Measurements from ENCODE around the gene C2CD4D. TPM values are rescaled to one million over a fixed set of nuclear protein-coding genes. Genes with fewer than 3 reads are reported as not detected.

Gene C2CD4D
- total RNA-seq, 1 donor from 2014 or later = 1.3 TPM

DNA sequence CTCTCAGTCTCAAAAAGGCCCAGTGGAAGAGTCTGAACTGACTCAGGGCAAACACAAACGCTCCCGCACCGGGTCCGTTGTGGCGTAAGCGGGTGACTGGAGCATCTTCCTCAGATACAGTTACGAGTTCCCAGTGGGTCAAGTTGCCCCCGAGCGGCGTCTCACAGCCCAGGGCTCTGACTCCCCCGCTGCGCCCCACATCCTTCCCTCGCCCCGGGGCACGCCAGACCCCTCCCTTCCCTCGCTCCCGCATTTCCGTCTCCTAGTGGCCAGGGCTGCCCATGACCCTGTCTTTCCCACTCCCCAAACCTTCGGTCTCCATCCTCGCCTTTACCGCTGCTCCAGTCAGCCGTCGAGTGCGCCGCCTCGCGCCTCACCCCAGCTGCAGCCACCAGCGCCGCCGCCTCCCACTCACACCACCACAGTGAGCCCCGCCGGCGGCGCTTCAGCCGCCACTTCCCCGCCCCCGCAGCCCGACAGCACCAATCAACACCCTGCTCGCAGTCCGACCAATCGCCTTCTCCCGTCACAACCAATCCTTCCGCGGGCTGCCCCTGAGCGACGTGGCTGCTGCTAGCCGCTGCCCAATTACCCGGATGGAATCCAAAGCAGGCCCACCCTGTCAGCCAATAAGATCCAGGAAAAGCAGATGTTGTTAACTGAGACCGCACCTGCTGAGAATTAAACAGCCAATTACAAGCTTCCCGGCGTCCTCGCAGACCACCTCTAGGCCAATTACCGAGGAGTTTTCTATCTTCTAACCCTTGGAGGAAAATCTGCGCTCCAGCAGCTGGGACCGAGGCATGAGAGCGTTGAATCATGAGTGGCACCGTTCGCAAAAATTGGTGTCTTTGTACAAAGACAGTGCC, 49.3 kb downstream of the C2CD4D start, which contains the start of gene TDRKH:
TSS of gene TDRKH (minus strand) at position 430 of the 869 bp plus-strand sequence. CDS start 7,478 bp downstream, outside the sequence.
- TF ChIP-seq, protein P1, sequence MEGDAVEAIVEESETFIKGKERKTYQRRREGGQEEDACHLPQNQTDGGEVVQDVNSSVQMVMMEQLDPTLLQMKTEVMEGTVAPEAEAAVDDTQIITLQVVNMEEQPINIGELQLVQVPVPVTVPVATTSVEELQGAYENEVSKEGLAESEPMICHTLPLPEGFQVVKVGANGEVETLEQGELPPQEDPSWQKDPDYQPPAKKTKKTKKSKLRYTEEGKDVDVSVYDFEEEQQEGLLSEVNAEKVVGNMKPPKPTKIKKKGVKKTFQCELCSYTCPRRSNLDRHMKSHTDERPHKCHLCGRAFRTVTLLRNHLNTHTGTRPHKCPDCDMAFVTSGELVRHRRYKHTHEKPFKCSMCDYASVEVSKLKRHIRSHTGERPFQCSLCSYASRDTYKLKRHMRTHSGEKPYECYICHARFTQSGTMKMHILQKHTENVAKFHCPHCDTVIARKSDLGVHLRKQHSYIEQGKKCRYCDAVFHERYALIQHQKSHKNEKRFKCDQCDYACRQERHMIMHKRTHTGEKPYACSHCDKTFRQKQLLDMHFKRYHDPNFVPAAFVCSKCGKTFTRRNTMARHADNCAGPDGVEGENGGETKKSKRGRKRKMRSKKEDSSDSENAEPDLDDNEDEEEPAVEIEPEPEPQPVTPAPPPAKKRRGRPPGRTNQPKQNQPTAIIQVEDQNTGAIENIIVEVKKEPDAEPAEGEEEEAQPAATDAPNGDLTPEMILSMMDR (IDR thresholded peaks at IDR 0.05; ENCODE audit: unreplicated experiment) = peak; percentile 43
- Mint-ChIP-seq H3K27me3 (no peaks in the 10 kb centered on the region), H3K4me1 (ENCODE audit: low read depth) (peaks cover 7% of the 10 kb centered on the region), H3K36me3 (ENCODE audit: insufficient read depth) (no peaks in the 10 kb centered on the region), H3K4me3 (ENCODE audit: low read depth) (peak within 1 kb of the TSS; percentile 86), H3K27ac (peak within 1 kb of the TSS; percentile 96), H3K9me3 (ENCODE audit: low read depth) (no peaks in the 10 kb centered on the region)
- DNase-seq (ENCODE audit: low spot score, unreplicated experiment) = peak; percentile 95

Other genes starting within 250 kb of the C2CD4D start
- gene SNX27, start 227.8 kb downstream of the C2CD4D start, total RNA-seq = 50.0 and 50.3 TPM in 2 replicates
- 20.0 and 22.6 TPM in 2 replicates for gene CELF3, start 123.0 kb downstream of the C2CD4D start, total RNA-seq
- gene RIIAD1, start 118.3 kb downstream of the C2CD4D start, total RNA-seq = 0.51 and 1.2 TPM in 2 replicates
- 79.4 and 81.0 TPM in 2 replicates for gene MRPL9, start 76.3 kb downstream of the C2CD4D start, total RNA-seq
- 16.3 and 16.5 TPM in 2 replicates for gene TDRKH, start 49.3 kb downstream of the C2CD4D start, total RNA-seq
- gene LINGO4, start 34.4 kb downstream of the C2CD4D start, total RNA-seq = not detected in 2 replicates
- 0.09 TPM in 1 of 2 replicates, not detected in the other for gene RORC, start 8.0 kb downstream of the C2CD4D start, total RNA-seq
- not detected in 2 replicates for gene THEM5, start 13.9 kb upstream of the C2CD4D start, total RNA-seq
- gene THEM4, start 69.7 kb upstream of the C2CD4D start, total RNA-seq = 17.3 and 21.5 TPM in 2 replicates
- gene S100A10, start 154.0 kb upstream of the C2CD4D start, total RNA-seq = 432 and 438 TPM in 2 replicates
- gene S100A11, start 197.2 kb upstream of the C2CD4D start, total RNA-seq = 142 and 192 TPM in 2 replicates
- gene TCHHL1, start 249.2 kb upstream of the C2CD4D start, total RNA-seq = not detected in 2 replicates